Fibroblast of skin of left biceps (primary cell): ENCODE results near the gene ACAP1.

ENCODE experiments used
- DNase-seq, 2 experiments: peaks; one replicate each; pipeline ENCODE4 v3.0.0-alpha.2; 2013; ENCODE audit warnings: low read depth in 2 of 2

ACAP1 gene

DNA sequence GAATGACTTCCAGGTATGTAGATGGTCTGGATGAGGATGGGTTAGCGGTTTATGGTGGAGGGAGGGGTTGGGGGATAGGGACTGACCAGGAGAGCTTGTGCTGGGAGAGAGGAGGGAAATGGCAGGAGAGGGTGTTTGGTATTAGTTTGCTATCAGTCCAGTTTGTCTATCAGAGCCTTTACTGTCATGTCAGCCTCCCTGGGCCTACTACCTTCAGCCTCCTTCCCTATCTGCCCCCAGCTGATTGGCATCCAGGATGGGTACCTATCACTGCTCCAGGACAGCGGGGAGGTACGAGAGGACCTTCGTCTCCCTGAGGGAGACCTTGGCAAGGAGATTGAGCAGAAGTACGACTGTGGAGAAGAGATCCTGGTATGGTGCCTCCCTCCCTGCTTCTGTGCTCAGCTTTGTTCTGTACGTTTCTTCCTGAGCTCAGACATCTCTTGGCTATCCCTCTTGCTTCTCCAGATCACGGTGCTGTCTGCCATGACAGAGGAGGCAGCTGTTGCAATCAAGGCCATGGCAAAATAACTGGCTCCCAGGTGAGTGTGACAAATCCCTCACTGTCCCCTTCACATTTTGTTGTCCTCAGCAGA lies 25.1 kb upstream of the ACAP1 start:
- DNase-seq = no peak

DNA sequence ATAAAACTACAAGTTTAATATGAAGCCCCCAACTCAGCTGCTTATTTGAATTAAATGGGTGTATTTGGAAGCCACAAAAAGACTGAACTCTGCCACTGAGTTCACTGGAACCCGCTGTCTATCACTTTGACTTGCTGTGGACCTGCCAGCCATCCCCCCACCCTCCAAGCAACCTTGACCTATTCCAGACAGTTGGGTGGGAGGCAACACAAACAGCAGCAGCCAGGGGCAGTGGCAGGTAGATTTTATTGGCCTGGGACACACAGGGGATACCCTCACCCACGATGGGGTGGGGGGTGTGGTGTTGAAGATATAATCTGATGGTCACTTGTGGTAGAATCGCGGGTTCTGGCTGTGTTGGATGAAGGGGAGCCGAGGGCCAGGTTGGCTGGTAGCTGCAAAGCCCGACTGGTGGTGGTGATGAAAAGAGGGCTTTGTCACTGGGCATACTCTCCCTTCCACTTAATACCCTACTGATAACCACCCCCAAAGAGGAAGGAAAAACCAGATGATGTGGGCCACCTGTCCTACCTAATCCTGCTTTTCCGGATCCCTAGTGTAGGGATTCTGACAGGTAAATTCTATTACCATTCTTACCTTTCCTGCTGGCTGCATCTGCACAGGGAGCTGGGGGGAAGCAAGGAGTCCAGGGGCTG lies 23.8 kb upstream of the ACAP1 start:
- no peak for DNase-seq

DNA sequence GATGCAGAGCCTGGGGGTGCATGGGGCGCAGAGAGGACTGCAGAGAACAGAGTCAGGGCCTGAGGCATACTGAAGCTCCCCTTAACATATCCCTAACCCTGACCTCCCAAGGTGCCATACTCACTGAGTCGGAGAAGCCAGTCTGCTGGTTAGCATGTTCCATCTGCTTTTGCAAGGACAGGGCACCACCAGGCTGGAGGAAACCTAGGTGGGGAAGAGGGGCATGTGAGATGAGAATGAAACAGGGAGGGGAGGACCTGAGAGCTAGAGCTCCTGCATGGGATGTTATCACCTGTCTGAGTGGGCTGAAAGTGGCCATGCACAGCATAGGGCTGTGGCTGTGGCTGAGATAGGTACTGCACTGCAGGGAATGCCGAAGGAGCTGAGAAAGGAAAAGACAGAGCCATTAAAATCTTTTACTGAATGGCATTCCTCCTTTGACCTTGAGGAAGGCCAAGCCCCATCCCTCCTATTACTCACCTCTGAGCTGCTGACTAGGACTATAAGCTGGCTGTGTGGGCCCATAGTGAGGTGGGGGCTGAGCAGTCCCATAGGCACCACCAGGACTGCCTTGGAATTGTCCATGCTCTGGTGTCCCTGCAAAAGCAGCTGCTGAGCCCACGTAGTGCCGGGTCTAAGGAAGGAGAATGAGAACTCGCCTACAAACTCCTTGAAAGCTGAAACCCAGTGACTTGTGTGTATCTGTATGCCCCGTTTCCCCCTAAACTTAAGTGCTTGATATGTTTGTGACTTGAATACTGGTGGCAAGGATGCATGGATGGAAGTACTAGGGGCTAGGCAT lies 23.0 kb upstream of the ACAP1 start:
- no peak for DNase-seq

DNA sequence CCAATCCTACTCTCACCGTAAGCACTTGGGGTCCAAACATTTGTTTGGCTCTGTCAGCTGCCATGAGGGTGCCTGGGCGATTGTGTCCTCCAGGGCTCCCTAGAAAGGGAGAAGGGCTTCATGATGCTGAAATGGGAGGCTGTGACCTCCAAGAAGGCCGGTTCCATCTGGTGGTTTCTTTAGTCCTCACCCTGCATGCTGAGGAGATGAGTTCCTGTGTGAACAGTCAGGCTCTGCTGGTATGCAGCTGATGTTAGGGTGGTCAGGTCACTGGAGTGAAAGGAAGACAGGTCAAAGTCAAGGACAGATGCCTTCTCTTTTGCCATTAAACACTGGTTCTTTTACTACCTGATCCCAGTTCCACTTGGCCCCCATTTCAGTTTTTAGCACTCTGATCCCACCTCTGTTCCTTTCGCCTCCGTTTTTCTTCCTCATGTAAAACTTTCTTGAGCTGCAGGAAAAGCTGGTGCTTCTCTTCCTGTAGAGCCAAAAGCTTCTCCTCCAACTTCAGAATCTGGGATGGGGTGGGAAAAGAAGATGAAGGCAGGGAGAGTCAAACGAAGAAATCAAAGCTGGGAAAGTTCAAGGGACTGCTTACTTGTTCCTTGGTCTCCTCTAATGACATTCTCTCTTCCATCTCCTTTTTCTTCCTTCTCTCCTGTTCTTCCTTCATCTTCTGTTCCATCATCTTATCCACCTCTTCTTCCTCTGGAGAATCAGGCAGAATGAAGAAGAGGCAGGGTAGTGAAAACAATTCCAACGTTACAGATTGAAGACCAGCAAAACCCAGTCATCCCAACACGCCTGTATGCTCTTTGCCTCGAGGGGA lies 22.2 kb upstream of the ACAP1 start:
- DNase-seq = no peak

DNA sequence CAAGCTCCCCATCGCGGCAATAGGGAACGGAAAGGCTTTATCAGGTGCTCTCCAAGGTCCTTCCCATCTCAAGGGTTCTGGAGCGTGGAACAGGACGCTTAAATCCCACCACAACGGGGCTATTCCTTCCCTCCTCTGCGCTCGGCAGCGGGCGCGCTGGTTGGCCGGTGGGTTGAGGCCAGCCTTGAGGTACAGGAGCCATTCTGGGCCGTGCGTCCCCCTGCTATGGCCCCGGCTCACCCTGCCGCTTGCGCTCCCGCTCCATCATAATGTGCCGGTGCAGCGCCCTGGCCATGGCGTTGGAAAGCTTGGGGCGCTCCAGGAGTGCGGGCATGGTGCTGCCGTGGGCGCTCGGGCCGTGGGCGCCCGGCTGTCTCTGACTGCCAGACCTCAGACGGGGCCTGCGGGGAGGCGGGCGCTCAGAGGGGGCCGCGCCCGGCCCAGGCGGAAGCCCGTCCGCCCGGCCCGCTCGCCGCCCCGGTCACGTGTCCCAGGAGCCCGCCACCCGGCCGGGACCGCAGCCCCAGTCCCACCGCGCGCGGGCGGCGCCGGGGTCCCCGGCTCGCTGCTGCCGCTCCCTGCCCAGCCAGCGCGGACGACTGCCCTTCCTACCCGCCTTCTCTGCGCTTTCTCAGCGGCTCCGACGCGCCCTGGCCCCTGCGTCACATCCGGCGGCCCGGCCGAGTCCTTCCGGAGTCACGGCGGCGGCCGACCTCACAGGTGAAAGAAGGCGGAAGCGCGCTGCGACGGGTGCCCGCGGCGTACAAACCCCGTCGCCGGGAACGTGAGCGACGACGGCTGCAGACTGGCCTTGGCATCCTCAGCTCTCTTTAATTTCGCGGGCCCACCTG lies 21.4 kb upstream of the ACAP1 start, which contains the start of gene GPS2:
GPS2 (minus strand) TSS at position 642 of the 851 bp plus-strand sequence; CDS start at position 334, 308 bp downstream.
- peak; percentile 28 to 36 for DNase-seq

DNA sequence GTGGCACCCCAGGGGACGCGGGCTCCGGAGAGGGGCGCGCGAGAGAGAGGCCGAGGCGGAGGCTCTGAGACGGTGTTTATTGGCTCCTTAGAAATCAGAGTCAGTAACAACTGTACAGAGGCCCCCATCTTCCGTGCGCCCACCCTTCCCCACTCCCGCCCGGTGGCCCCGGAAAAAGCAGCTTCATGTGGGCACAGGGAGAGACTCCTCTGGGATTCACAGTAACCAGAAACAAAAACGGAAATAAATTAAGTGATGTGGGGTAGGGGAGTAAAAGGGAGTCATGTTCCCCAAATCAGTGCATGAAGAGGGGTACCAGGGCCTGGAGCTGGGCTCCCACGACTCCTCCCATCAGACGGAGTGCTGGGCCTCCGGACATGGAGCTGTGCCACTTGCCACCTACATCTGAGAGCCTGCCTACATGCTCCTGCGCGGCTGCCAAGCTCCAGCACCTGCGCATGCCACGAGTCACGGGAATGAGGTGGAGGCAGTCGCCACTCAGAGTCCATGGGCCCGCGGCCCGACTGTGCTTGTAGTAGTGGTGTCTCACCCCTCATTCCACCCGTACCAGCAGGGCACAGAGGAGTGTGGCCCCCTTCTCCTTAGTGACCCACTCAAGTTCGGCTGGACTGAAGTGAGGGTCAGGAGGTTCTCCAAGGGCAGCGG lies 20.6 kb upstream of the ACAP1 start:
- no peak for DNase-seq

DNA sequence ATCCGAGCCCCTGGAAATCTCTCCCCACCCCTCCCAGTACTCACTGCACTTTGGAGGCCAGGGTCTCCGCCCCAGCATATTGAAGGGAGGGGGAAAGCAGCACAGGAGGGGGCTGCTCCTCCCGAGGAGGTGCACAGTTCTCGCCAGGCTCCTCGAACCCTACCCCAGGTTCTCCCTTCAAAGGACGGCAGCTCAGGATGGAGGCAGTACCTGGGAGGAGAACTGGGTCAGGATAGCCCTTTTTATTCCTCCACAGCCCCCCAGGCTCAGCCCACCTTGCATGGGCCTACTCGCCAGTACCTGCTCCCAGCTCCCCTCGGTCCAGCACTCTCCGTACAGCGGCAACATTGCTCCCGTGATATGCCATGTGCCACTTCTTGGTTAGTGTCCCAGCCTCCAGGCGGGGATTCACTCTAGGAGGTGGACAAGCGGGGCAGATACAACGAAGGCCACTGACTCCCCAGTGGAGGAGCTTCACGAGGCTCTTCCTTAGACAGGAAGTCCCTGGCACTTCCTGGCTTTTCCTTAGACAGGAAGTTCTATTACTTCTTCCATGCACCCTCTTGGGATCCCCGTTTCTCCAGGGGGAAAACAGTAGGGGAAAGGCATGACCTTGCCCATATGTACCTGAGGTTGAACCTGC lies 19.0 kb upstream of the ACAP1 start:
- DNase-seq = no peak

DNA sequence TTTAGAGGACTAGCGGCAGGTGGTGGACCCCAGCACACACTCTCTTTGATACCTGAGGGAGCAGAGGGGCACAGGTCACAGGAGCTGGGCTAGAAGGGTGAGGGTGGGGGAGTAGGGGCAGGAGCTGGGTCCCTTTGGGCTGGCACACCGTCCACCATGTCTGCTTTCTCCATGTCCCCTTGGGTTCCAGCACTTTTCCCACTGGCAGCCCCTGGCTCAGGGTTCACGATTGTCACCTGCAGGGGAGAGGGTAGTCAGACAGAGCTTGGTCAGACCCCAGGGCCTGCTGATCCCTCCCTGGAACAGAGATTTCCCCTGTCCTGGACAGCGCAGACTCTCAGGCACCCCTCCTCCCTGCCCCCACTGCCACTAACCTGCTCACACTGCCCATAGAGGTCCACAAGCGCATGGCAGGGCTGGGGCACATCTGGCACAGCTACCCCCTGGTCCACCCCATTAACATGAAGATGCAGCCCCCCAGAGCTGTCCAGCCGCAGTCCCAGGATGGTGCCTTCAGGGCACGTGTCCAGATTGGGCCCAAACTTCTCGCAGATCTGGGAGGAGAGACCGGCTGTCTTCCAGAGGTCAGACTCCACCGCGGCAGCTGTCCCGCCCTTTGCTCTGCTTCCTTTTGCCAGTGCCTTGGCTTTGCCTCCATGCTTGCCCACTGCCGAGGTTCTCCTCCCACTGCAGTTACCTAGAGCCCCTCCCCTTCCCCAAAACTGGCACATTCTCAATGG lies 18.0 kb upstream of the ACAP1 start:
- no peak for DNase-seq

DNA sequence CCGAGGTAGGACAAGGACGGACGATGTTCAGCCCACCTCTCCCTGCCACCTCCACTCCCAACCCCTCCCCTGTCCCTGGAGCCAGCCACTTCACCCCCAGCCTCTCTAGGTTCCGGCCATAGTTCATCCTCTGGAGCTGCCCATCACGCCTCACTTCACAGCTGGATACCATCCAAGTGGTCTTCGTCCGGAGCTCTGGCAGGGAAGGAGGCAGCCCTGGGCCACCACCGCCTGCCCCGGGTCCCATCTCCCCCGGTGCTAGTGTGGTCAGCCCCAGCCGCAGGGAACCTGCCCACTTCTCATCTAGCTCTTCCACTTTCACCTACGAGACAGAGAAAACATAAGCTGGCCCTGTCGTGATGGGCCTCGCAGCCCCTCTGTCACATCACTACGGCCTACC lies 14.9 kb upstream of the ACAP1 start:
- no peak for DNase-seq

DNA sequence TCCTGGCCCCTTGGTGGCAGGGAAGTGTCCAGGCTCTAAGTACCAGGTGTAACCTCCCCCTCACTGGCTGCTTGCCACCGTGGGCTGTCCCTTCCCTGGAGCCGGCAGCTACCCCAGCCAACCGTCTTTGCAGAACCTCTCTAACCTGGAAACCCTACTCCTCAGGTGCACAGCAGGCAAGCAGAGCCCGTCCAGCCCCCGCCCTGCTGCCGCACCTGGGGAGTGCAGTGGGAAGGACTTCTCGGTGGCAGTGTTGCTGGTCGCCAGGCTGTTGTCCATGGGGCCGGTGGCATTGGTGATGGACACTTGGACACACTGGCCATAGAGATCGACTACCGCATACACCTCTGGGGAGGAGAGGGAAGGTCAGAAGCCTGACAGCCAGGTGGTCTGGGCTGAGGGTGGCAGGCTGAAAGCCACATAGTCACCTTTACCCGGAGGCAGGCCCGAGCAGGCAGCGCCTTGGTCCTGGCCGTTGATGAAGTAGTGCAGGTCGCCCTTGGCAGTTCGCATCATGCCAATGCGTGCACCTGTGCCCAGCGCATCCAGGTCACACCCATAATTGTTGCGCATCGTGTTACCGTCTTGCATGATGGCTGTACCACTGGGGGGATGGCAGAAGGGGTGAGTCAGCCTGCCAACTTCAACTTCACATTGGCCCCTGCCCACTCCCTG lies 13.7 kb upstream of the ACAP1 start:
- no peak for DNase-seq

DNA sequence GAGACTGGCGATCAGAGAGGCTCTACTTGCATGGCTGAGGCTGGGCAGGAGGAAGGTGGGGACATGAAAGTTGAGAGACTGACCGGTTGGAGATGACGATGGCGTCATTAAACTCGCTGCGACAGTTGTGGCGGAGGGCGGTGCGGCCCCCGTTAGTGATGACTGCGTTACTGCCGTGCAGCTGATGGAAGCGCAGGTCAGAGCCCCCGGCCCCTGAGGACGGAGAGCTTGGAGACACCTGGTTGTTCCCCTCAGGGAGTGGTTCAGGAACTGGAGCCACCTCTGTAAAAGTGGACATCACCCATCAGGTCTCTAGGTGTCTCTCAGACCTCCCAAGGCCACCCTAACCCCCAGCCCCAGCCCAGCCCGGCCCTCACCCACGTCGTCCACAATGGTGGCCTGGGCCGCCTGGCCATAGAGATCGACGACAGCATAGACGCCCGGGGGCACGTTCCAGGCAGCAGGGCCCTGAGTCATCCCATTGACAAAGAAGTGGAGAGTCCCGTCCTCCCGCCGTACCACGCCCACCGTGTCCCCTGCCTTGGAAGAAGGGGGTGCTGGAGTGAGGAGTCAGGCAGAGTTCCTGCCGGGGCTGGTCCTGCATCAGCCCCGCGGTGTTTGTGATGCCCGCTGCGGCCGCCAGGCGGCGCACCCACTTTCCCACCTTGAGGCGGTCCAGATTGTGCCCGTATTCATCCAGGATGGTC lies 12.4 kb upstream of the ACAP1 start:
- no peak for DNase-seq

DNA sequence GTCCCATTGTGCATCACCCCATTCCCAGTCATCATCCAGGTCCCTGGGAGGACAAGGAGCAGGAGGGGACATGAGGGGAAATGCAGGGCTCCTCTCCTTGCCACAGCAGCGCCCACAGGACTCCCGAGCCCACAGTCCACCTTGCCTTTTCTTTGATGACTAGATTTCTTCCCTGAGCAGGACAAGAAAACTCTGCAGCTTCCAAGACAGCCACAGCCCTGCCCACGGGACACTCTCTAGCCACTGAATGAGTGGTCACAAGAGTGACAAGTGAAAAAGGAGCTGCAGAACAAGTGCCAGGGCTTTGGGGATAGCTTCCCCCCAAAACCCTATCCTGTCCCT lies 11.9 kb upstream of the ACAP1 start:
- no peak for DNase-seq

DNA sequence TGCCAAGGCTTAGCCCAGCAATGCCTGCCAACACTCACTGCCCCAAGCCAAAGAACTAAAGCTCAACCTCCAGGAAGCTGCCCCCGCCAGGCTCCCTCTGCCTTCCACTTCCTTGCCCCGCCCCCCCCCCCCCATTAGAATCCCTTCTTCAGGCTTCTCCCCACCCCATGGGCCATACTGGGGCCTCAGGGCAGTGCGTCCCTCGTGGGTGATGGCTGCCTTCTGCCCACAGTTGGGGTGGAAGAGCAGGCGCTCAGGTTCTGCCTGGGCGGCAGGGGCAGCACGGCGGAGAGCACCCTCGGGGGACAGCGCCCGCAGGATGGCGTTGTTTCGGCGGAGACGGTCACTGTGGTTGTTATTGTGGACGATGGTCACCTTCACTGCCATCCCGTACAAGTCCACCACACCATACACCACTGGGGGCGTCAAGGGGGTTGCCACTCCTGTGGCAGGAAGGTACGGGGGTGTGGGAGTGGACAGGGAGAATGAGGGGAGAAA lies 11.2 kb upstream of the ACAP1 start:
- DNase-seq = no peak

DNA sequence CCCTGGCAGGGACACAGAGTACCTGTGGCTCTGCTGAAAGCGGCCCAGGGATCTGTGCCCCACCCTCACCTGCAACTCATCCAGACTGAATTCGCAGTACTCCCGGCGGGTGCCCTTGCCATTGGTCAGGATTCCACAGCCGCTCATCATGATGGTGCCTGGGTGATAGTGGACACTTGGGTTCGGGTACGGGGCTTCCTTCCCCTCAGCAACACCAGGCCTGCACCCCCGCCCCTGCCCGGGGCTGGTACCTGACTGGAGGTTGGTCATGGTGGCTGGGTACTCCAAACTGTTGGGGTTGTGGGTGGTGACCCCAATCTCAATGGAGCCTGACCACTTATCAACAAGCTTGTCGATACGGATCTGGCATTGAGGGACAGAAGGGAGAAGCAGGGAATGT lies 10.1 kb upstream of the ACAP1 start:
- no peak for DNase-seq

DNA sequence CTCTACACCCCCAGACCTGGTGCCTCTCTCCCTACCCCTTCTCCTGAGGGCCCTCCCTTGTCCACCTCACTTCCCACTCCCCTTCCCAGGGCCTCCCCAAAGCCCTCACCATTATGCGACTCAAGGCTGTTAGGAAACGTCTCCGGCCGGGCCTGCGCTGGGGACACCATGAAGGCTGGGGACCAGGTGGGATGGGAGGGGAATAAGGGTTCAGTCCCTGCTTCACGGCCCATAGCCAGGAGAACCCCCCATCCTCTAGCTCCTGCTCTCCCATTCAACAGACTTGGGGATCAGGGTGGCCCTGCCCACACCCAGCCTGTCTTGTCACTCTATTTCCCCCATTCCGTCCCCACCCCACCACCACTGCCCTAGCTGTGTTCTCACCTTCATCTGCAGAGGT lies 9.3 kb upstream of the ACAP1 start:
- no peak for DNase-seq

DNA sequence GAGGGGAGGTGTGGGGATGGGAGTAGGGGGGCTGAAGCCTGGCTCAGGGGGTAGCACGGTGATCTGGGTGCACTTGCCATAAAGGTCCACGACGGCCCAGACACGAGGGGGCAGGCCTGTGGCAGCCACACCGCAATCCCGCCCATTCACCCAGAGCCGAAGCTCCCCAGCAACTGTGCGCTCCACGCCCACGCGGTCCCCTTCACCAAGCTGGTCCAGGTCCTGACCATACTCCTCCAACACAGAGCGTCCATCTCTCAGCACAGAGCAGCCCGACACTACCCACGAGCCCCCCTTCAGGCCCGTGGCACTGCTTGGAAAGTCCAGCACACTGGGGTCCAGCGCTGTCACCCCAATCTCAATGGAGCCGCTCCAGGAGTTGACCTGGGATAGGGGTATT lies 8.8 kb upstream of the ACAP1 start:
- no peak for DNase-seq

DNA sequence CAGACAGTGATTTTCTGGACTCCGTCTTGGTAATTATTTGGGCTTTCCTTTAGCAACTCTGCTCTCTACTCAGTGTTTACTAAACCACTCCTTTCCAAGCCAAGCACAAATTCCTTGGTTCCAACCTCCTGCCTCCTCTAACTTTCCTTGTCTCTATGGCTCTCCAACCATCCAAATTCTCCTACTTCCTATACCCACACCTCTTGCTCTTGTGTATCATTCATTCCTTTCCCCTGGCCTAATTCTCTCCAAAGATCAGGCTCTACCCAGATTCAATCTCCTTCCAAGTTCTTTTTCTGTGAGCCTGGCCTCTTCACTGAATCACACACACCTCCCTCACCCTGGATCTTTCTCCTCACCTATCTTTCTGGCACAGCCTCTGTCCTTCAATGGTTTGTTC lies 8.3 kb upstream of the ACAP1 start:
- DNase-seq = no peak

DNA sequence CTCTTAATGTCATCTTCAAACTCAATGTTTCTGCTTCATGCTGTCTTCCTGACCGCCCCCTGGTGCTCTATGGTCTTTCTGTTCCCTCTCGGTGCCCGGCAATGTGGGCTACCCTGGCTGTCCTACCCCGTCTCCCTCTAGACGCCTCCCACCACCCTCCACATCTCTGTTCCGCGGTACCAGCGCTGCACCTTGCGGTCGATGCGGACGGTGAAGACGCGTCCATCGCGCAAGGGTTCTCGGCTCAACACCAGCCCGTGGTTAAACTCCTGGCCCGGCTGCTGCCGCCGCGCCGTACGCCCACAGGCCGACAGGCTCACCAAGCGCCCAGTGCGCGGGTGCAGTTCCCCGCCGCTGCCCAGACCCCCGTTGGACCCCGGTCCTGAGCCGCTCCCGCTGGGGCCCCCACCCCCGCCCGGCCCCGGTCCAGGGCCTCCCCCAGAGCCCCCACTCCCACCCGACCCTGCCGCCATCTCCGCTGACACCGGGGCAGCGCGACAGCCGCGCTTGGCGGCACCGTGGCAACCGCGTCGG lies 7.4 kb upstream of the ACAP1 start, which contains the start of gene NEURL4:
NEURL4 (minus strand) TSS at position 496 of the 534 bp plus-strand sequence; CDS start at position 473, 23 bp downstream.
- DNase-seq = no peak
